ENCODE data around the gene RPS6KA5. TPM values are rescaled to one million over a fixed set of nuclear protein-coding genes. Genes with fewer than 3 reads are reported as not detected.

The RPS6KA5 gene
- total RNA-seq, 1 experiment from 2014 or later = 8.5 TPM

DNA sequence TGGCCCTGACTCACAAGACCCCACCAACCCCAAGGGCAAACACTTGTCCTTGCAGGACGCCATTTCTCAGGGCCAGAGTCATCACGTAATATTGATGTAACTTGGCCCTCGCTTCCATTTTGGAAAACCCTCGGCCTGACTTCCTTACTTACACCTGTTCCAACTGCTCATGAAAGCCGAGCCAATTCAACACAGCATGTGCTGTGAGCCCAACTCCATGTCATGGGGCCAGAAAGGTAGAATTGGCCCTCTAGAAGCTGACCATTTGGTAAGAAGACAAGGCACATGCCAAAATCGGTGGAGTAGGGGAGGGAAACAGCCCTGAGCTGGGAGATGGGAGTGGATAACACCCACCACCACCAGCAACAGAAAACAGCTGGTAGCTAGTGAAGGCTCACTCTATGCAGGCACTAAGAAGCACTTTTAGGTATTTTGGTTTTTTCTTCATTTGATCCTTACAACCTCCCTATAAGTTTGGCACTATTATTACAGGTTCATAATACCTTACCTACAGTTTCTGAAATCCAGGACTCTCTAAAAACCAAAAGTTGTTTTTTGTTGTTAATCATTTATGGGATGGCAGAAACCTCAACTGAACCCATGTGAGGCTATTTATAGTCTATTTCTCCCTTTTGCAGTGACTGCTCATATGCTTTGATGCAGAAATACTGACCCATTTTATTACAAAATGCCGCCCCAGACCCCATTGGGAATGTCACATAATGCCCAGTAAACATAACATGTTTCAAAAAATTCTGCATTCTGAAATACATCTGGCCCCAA lies 250.7 kb downstream of the RPS6KA5 start:
- no peak for DNase-seq (ENCODE audit: low spot score)

DNA sequence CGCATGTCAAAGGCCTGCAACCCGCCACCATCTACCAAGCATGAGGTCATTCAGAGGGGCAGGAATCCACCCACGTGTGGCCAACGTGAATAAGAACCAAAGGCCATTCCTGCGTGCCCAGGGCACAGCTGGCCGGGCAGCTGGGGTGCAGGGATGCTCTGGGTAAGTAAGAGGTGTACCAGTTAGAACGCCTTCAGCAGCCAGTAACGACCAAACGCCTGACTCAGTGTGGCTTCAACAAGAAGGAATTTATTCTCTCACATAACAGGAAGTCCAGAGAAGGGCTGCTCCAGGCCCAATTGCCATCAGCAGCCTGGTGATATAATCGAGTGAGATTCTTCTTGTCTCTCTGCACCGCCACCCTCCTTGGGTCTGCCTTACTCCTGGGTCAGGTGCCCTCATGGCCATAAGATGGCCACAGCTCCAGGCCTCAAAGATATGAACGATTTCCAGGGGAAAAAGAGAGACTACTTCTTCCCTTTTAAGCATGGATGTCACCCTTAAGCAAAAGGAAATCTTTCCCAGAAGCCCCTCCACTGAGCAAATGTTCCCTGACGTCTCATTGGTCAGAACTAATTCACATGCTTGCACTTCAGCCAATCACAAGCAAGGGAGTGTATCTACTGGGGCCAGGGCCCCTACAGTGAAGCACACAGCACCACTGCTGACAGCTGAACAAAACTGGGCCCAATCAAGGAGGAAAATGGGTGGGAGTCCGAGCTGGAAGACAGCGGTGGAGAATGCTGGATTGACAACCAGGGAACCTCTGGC lies 251.5 kb downstream of the RPS6KA5 start:
- no peak for DNase-seq (ENCODE audit: low spot score)

DNA sequence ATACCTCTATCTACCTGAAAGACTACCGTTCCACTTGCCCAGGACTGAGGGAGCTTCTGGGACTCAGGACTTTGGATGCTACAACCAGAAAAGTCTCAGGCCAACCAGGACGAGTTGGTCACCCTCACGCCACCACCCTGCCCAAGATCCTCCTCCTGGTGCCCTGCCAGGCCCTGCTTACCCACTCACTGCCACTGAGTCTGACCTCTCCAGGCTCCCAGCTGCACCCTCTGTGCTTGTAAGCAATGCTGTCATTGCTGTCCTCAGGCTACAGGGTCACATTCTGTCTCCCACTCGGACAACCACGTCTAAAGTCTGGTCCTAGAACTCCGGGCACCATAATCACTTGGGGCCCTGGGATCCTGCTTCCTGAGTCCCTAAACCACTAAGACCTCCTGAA lies 253.4 kb downstream of the RPS6KA5 start:
- DNase-seq (ENCODE audit: low spot score) = no peak

DNA sequence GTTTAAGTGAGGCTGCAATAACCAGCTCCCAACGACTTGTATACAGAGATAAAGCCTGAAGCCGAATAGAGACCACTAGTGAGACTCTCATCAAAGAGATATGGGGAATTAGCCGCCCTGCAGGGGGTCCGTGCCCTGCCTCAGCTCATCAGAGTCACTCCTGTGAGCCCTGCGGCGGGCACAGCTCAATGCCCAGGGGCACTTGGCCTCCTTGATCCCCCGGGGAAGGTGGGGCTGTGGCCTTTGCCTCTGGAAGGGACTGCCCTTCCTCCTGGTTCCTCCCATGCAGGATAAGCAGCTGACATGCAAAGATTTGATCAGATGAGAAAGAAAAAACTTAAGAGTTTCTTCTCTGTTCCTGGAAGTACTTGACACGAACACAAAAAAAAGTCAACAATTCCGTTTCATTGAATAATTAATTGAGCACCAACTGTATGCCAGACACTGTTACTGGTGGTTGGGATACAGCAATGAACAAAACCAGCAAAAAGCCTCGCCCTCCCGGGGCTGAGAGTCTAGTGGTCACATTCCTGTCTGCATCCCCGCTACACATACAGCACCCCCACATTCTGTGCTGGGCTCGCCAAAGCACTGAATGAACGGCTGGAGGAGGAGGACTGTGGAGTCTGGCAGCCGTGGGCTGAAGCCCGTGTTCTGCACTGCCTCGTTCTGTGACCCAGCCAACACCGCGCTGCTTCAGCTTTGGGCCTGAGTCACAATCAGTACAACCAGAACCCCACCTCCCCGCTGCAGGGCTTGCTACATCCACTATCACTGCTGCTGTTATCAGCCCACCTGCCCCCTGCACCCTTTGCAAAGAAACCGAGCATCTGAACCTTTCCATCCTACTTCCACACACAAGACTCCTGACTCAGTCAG lies 254.5 kb downstream of the RPS6KA5 start:
- DNase-seq (ENCODE audit: low spot score) = no peak

DNA sequence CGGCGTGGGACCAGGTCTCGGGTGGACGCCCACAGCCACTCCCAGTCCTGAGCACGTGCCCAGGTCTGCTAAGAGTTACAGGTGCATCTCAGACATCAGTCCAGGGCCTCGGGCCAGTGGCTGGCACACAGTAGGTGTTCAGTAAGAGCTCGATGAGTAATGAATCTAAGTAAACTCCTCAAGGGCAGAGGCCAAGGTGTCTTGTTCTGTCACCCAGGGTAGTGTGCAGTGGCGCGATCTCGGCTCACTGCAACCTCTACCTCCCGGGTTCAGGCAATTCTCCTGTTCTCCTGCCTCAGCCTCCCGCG lies 255.4 kb downstream of the RPS6KA5 start:
- no peak for DNase-seq (ENCODE audit: low spot score)

DNA sequence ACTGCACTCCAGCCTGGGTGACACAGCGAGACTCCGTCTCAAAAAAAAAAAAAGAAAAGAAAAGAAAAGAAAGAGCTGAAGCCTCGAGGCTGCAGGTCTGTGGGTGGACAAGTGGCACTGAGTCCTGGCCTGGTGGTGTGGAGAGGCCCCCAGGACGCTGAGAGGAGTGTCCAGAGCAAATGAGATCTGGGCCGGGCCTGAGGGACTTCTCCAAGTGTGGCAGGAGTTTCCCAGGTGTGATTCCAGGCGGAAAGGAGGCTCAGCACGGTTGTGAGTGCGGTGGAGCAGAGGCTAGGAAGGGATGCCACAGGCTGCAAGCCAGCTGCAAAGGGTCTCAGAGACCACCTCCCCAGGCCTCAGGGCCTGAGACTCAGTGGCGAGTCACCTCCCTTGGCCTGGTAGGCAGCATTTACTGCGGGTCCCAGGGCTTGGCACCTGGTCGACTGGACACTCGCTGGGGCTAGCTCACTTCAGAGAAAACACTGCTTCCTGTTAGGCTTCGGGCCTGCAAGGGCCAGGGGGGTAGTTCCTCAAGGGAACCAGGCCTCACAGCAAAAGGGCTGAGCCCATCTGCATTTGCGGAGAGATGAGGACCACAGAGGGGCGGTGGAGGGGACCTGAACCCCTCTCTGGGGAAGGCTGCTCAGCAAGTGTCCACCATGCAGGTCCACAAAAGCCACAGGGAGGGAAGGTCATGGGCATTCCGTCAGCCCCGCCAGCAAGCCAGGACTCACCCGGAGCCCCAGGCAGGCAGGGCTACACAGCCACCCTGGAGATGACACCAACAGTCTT lies 256.0 kb downstream of the RPS6KA5 start:
- no peak for DNase-seq (ENCODE audit: low spot score)

DNA sequence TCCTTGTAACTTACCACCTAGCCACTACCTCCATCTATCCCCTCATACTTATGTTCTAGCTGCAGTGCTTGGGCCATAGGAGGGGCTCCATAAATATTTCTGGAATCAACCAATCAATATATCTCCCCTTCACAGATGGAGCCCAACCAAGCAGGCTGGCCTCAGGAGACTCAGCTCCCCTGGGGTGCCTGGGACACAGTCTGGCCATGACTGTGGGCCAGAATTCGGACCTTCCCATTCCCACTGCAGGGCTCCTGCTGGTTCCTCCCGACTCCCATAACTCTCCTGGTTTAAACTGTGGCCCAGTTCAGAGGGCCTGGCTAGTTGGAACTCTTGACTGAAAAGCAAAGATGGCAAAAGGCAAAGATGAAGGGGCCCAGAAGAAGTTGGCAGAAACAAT lies 257.2 kb downstream of the RPS6KA5 start:
- DNase-seq (ENCODE audit: low spot score) = no peak

DNA sequence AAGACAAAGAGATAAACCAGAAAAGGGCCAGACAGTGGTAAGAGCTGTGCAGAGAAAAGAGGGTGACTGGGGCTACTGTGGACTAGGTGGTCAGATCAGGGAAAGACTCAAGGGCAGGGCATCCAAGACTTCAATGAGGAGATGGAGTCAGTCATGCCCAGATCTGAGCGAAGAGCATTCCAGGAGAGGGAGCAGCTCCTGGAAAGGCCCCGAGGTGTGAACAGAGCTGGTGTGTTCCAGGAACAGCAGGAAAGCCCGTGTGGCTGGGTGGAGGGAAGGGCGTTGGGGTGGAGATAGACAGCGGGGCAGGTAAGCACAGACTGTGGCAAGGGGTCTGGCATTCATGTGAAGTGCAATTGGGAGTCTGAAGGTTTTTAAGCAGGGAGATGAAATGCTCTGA lies 261.0 kb downstream of the RPS6KA5 start:
- no peak for DNase-seq (ENCODE audit: low spot score)

DNA sequence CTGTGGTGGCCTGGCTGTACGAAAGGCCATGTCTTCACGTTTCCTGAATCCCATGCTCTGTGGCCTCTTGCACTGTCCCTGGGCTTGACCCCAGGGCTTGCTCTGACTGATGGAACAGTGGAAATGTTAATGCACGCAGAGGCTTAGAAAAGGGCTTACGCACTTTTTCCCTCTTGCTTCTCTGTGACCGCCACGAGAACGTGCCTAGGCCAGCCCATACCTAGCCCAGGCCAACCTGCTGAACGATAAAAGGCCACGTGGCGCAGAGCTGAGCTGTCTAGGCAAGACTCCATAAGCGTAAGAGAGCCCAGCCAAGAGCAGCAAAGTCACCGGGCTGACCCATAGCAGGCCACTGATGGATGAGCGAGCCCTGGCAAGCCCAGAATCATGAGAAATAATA lies 262.5 kb downstream of the RPS6KA5 start:
- no peak for DNase-seq (ENCODE audit: low spot score)

Small RNAs within 50 kb of the gene (small RNA-seq; reads per million reads assigned to genes)
- not detected for gene RNU7-30P

Other genes starting within 250 kb of the RPS6KA5 start
- 3.8 and 7.4 TPM in 2 replicates for gene TTC7B, start 244.2 kb downstream of the RPS6KA5 start, total RNA-seq (2014; rRNA removed; shearing (Covaris generic))
- 30.4 and 37.9 TPM in 2 replicates for gene DGLUCY, start 53.4 kb upstream of the RPS6KA5 start, total RNA-seq (2014; rRNA removed; shearing (Covaris generic))
- 0.31 TPM in 1 of 2 replicates, not detected in the other for gene GPR68, start 184.1 kb upstream of the RPS6KA5 start, total RNA-seq (2014; rRNA removed; shearing (Covaris generic))